ENCODE data around the gene FILIP1L.

Gene FILIP1L

GRCh38 chr3:100124201-100124761, 10.0 kb upstream of the FILIP1L start:
- DNase-seq, result no peak

DNA sequence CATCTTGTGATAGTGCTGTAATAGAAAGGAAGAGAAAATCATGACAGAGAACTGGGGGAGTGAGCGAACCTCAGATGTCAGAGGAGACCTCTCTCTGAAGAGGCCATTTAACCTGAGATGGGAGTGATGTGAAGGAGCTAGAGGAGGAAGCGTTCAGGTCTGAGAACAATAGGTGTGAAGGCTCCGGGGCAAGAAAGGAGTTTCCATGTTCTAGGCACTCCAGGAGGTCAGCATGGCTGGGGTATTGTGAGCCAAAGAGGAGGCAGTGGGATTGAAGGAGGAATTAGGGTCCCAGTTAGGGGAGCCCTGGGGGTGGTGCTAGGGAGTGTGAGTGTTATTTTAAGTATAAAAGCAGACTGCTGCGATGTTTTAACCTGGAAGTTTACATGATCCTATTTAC, 8.8 kb upstream of the FILIP1L start:
- no peak for DNase-seq

GRCh38 chr3:100122321-100122720, 8.0 kb upstream of the FILIP1L start:
- DNase-seq, result no peak

GRCh38 chr3:100120693-100121092, 6.4 kb upstream of the FILIP1L start:
- no peak for DNase-seq

GRCh38 chr3:100120012-100120411, 5.7 kb upstream of the FILIP1L start:
- no peak for DNase-seq

DNA sequence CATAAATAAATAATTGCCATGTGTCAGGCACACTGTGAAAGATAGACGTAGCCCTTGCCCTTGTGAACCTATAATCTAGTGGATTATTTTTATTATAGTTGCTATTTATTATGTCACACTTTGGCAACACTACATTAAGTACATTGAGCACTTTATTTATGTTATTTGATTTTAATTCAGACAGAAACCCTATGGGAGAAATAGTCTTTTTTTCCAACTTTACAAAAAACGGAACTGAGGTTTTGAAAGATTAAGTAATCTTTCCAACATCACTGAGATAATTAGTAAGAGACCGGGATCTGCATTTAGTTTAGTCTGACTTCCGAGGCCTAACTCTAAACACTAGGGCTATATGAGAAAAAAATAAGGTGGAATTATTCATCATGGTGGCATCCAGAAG, 2.8 kb upstream of the FILIP1L start:
- no peak for DNase-seq

GRCh38 chr3:100113723-100114412, 433 bp downstream of the FILIP1L start:
- no peak for DNase-seq

DNA sequence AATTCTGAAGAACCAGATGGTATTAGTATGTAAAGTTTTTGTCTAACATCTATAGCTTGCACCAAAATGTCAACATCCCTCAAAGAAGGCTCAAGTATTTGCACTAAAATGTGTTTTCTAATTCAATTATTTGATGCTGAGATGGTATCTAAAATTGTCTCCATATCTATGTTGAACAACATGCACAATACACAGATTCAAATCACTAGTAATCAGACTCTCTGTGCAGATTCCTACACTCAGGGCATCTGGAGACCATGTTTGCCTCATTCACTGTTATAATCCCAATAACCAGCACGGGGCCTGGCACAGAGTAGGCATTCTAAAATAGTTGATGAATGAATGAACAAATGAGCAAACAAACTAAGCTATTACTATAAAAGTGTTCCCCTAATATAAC, 2.6 kb downstream of the FILIP1L start:
- DNase-seq, result no peak

- no peak for DNase-seq
These were observed 4.1 kb downstream of the FILIP1L start for GRCh38 chr3:100110162-100110561.

GRCh38 chr3:100108464-100109079, 5.7 kb downstream of the FILIP1L start:
- no peak for DNase-seq

DNA sequence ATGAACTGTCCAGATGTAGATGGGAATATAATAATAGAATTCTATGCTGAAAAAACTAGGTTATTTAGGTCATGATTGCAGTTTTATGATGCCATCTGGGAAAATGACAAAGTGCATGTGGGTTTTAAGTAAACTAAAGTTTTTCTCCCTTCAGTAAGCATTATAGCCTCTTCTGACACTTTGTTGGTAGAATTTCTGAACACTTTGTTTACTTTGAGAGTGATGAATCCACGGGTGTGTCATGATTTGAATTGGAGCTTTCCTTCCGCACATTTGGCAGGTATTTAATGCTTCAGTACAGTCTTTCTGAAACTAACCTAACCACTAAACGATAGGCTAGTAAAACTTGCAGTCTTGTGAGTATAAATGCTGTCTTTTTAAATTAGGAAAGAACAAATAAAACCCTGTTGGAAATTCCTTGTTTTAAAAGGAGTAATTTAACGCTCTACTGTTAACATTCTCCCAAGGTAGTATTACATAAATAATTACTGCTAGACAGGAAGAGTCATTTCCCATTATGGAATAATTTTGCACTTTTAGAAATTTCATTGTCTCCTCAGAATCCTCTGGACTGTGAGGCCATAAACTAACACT, 7.0 kb downstream of the FILIP1L start:
- no peak for DNase-seq

DNA sequence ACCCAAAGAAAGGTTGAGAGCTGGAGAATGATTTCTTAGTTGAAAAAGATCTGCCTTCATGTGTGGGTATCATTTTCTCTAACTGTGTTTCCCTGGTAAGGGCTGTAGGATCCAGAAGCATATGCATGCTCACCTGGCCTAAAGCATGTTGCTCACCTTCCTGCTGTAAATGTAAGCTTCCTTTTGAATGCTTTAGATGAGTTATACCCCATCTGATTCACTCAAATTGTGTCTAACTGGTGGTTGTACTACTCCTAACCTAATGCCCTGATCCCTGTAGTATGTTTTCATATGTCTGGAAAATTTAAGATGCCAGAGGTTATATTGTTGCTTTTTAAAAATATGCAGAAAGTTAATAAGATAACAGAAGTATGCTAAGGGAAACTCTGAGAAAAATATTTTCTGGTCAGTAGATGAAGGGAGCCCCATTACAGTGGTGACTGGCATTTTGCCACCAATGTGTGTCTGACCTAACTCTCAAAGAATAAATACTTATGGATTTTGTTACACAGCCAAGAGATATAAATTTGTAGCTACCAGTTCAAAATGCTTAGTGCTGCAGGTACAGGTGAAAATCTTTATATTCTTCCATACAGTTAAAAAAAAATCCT, 7.7 kb downstream of the FILIP1L start:
- DNase-seq, result no peak

DNA sequence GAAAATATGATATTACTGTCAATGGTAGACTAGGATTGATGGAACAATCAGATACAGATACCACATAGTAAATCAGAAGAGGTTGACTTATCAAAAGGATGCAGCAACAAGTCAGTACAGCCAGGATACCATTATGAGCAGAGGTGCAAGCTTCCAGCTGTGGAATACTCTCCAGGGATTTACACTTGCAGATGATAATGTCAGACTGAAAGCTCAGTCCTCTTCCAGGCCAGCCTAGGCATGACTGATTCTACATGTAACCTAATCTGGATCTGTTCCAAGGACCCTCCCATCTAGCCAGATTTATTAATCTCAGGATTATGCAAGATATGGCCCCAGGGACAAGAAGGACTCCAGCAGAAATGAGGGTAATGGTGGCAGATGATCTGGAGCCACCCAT, 8.2 kb downstream of the FILIP1L start:
- DNase-seq, result peak; percentile 78

GRCh38 chr3:100105501-100105900, 8.8 kb downstream of the FILIP1L start:
- DNase-seq, result no peak

- no peak for DNase-seq
These were observed 9.4 kb downstream of the FILIP1L start for GRCh38 chr3:100104817-100105413.

GRCh38 chr3:100104442-100104798, 9.9 kb downstream of the FILIP1L start:
- DNase-seq, result no peak

GRCh38 chr3:100103558-100104441, 10.5 kb downstream of the FILIP1L start:
- no peak for DNase-seq

DNA sequence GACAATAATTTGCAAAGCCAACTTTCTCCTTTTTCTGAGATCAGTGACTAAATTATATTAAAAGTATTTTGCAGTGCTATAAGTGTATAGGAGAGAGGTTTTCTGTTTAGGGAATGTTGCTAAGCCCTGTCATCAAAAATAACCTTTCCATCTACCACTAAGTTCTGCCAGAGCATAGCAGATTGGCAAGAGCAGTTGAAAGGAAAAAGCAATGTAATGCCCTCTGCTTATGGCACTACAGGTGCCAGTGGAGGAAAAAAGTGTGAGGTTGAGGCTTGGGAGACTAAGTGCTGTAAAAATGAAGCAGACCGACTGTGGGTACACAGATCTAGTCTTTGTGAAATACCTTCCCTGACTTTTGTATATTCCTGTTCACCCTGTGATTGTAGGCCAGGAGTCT, 11.5 kb downstream of the FILIP1L start:
- no peak for DNase-seq

DNA sequence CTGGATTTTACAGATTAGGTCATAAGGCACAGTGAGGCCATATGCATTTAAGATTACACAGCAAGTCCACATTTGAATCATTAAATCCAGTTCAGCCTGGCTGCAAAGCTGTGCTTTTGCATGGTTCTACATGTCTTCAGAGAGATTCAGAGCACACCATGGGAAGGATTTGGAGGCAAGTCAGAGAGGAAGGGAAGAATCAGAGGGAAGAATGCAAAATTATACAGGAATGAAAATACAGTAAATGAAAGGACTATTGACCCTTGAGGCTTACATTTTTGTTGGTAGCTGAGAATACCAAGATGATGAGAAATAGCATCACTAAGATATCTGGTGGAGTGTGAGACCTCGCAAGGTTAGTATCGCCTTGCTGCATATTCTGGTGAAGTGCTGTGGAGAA, 13.9 kb downstream of the FILIP1L start:
- no peak for DNase-seq

DNA sequence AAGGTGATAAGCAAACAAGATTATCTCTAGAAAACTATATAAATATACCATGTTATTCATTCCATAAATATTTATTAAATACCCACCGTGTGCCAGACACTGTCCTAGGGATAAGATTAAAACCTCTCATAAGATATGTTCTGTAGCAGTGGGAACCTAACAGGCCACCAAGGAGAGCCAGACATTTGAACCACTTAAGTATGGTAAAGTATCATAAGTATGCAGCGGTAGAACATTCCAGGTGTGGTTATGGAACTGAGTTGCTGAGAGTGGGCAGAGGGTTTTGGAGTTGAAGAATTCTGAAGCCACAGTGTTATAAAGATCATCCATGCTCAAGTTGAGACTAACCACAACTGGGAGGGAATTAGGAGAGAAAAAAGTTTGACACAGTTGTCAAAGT, 14.7 kb downstream of the FILIP1L start:
- DNase-seq, result no peak

DNA sequence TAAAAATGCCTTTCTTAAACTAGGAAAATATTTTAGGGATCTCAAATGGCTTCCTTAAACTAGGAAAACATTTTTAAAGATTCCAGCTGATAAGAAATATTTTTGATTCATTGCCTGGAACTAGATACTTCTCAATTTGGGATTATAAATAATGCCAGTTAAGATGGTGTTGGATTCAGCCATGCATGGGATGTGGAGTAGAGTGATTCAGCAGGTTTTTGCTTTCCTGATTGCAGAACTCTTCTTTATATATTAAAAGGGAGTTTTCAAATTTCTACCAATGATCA, 15.6 kb downstream of the FILIP1L start:
- no peak for DNase-seq

GRCh38 chr3:100097919-100098783, 16.1 kb downstream of the FILIP1L start:
- no peak for DNase-seq

All from NCI-H82 (cell line).